ENCODE results near the gene FCN3. TPM values are rescaled to one million over a fixed set of nuclear protein-coding genes. Genes with fewer than 3 reads are reported as not detected.

The FCN3 gene
- total and polyA plus RNA-seq, 2 donors (not counting 3 experiments of a cell fraction or from before 2014, with no cell fraction given), result 0.15 TPM; not detected in 1

DNA sequence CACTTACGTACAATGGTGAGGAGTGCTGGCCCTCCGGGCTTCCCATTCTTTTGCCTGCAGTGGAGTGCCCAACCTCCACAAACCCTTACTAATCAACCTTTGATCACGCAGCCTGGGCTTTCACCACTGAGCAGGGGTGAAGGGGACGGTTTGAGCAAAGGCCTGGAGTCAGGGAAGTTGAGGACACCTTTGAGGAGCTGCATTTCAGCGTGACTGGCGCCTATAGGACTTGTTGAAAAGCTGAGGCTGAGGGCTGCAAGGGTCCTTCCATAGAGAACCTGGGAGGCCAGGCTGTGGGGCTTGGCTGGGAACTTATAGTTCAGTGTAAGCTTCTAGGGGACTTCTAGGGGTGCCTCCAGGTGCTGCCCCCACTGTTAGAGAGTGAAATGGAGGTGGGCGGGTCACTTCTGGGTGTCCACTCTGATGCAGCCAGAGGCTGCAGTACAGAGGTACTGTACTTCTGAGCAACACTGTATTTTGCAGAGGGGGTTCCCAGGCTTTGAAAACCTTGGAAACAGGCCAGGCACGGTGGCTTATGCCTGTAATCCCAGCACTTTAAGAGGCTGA lies 23.0 kb downstream of the FCN3 start:
- intact Hi-C loops (cut with micrococcal nuclease) (no loop called here), dilution Hi-C loops (cut with MboI; ENCODE audit: extremely low pct_ligation_motif_present, low sequenced_read_pairs) (no loop called here)
- Histone ChIP-seq H3K9me3 (replicated peaks; ENCODE audit: control insufficient read depth, insufficient read depth, low read length) (no peaks in the 10 kb centered on the region), H3K4me3 (replicated peaks in 1 of 3; ENCODE audit: insufficient read depth in 1 of 3, low read depth in 1 of 3, low read length in 3 of 3) (no peak overlapping the region), H3K27me3 (ENCODE audit: control insufficient read depth in 2 of 2, insufficient read depth in 2 of 2, low read length in 2 of 2) (peaks cover 2 to 5% of the 10 kb centered on the region in 2 experiments), H3K36me3 (ENCODE audit: control insufficient read depth in 2 of 2, extremely low read depth in 1 of 2, insufficient read depth in 2 of 2, low read length in 2 of 2) (peaks cover 0 to 2% of the 10 kb centered on the region in 2 experiments), H3K9me1 (replicated peaks; ENCODE audit: control insufficient read depth, extremely low read depth, insufficient read depth, low read length) (no peaks in the 10 kb centered on the region), H2AFZ (ENCODE audit: low read depth, low read length) (no peak overlapping the region), H3K79me2 (ENCODE audit: control insufficient read depth, insufficient read depth, low read length) (no peaks in the 10 kb centered on the region), H3K9ac (replicated peaks; ENCODE audit: extremely low read depth, insufficient read depth, low read length) (no peak overlapping the region), H3K4me1 (ENCODE audit: control insufficient read depth, extremely low read depth, insufficient read depth, low read length) (peaks cover 7% of the 10 kb centered on the region), H4K20me1 (replicated peaks; ENCODE audit: control insufficient read depth, extremely low read depth, insufficient read depth, low read length) (no peaks in the 10 kb centered on the region), H3K4me2 (ENCODE audit: insufficient read depth, low read length) (no peak overlapping the region), H3K27ac (ENCODE audit: insufficient read depth, low read depth, low read length) (no peak overlapping the region)
- ChIA-PET CTCF (interaction anchor here (0.8 to 3.5 kb wide), 8 partner anchors 12 to 55 kb away, joined by 3 to 15 read pairs (median 4); partner anchors contain the start of gene MAP3K6), POLR2A (no interaction called here)
- BruUV-seq (replicated peaks), result no TSS peak
- FAIRE-seq (no peak), DNase-seq (ENCODE audit: low read depth, low spot score) (no peak)
- no peak for TF ChIP-seq GATA2 (IDR thresholded peaks at IDR 0.05; ENCODE audit: insufficient read depth, insufficient read length, low read depth, low read length)
- no peak for TF ChIP-seq FOS (IDR thresholded peaks at IDR 0.05; ENCODE audit: borderline replicate concordance, insufficient read depth, low read length)
- TF ChIP-seq, protein P1, sequence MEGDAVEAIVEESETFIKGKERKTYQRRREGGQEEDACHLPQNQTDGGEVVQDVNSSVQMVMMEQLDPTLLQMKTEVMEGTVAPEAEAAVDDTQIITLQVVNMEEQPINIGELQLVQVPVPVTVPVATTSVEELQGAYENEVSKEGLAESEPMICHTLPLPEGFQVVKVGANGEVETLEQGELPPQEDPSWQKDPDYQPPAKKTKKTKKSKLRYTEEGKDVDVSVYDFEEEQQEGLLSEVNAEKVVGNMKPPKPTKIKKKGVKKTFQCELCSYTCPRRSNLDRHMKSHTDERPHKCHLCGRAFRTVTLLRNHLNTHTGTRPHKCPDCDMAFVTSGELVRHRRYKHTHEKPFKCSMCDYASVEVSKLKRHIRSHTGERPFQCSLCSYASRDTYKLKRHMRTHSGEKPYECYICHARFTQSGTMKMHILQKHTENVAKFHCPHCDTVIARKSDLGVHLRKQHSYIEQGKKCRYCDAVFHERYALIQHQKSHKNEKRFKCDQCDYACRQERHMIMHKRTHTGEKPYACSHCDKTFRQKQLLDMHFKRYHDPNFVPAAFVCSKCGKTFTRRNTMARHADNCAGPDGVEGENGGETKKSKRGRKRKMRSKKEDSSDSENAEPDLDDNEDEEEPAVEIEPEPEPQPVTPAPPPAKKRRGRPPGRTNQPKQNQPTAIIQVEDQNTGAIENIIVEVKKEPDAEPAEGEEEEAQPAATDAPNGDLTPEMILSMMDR (IDR thresholded peaks at IDR 0.05; ENCODE audit: extremely low read depth in 1 of 2, insufficient read depth in 1 of 2, low read depth in 1 of 2, low read length in 2 of 2), result no peak
- no peak for TF ChIP-seq MYC (IDR thresholded peaks at IDR 0.05; ENCODE audit: low read depth, low read length)
- TF ChIP-seq JUN (IDR thresholded peaks at IDR 0.05; ENCODE audit: borderline replicate concordance, insufficient read depth, insufficient read length, low read depth), result no peak
- TF ChIP-seq, protein P2, sequence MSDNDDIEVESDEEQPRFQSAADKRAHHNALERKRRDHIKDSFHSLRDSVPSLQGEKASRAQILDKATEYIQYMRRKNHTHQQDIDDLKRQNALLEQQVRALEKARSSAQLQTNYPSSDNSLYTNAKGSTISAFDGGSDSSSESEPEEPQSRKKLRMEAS (IDR thresholded peaks at IDR 0.05; ENCODE audit: insufficient read depth, insufficient read length), result no peak
- TF ChIP-seq POLR2AphosphoS5 (IDR thresholded peaks at IDR 0.05; ENCODE audit: insufficient read depth, low read depth, low read length), result no peak
